Activated naive CD4-positive, alpha-beta T cell treated with anti-CD3 and anti-CD28 coated beads for 36 hours (primary cell): ENCODE measurements around the gene RNF167. TPM values are rescaled to one million over a fixed set of nuclear protein-coding genes. Genes with fewer than 3 reads are reported as not detected.
"Not testable (repeated sequence)": the region's sequence is repeated elsewhere in the genome, so short reads cannot be mapped to it uniquely, and the experiment has no call there.

ENCODE experiments used
- CTCF ChIA-PET: fragments of 350-600 bp; sonication (Branson Sonifier 250); formaldehyde crosslinking; loops from one replicate; lab custom pipeline; 2021; ENCODE audit warnings: antibody characterized with exemption; lab: Charles Lee
- DNase-seq: peaks from one replicate; pipeline ENCODE4 v3.0.0-alpha.2; 2020
- H3K27ac Mint-ChIP-seq: one replicate; pipeline ENCODE4 v1.8.0; 2021; ENCODE audit warnings: mild to moderate bottlenecking, mixed read lengths
- H3K27me3 Mint-ChIP-seq: one replicate; pipeline ENCODE4 v1.8.0; 2021; ENCODE audit warnings: low read depth, mixed read lengths
- H3K36me3 Mint-ChIP-seq: one replicate; pipeline ENCODE4 v1.8.0; 2021; ENCODE audit warnings: low read depth, mixed read lengths
- H3K4me1 Mint-ChIP-seq: one replicate; pipeline ENCODE4 v1.8.0; 2021; ENCODE audit warnings: low read depth, mixed read lengths
- H3K4me3 Mint-ChIP-seq: one replicate; pipeline ENCODE4 v1.8.0; 2021; ENCODE audit warnings: mild to moderate bottlenecking, moderate library complexity, mixed read lengths
- H3K9me3 Mint-ChIP-seq: one replicate; pipeline ENCODE4 v1.8.0; 2021; ENCODE audit warnings: mixed read lengths
- intact Hi-C: fragments of 100-400 bp; cut with micrococcal nuclease; formaldehyde crosslinking; loops from one replicate; pipeline ENCODE4 v1.15.1; 2023
- total RNA-seq, 2 experiments: library from RNA; stranded (reverse); gene quantifications; one replicate each; pipeline ENCODE4 v1.2.3, GENCODE V29; 2021

The RNF167 gene
- total RNA-seq, 2 experiments from 2014 or later = 133 to 140 TPM

DNA sequence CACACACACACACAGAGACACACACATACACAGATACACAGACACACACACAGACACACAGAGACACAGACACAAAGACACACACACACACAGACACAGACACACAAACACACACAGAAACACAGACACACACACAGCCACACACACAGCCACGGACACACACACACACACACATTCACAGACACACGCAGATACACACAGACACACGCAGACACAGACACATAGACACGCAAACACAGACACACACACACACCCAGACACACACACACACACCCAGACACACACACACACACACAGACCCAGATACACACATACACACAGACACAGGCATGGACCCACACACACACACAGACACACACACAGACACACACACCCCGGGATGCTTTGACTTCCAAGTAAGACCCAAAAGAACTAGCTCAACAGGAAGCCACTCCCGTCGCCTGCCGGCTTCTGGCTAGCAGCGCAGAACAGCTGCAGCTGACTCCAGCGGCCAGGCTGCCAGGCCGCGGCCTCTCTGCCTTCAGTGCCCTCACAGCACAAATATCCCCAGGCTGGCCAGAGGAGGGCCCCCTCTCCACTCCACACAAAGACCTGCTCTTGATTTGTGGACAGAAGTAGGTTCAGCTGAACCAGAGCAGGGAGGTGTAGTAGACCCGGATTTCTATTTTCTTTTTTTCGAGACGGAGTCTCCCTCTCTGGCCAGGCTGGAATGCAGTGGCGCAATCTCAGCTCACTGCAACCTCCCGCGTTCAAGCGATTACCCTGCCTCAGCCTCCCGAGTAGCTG is 31.2 kb upstream of the RNF167 start:
- CTCF ChIA-PET = interaction anchor here (0.7 to 1.8 kb wide), 16 partner anchors 9 to 200 kb away, joined by 3 to 15 read pairs (median 3); partner anchors contain the start of genes C17orf107, RNF167, SLC25A11 and SPAG7
- Mint-ChIP-seq H3K4me3 (no peak overlapping the region), H3K4me1 (no peaks in the 10 kb centered on the region), H3K36me3 (no peaks in the 10 kb centered on the region), H3K27me3 (no peaks in the 10 kb centered on the region), H3K9me3 (no peaks in the 10 kb centered on the region), H3K27ac (no peak overlapping the region)
- DNase-seq = peak; percentile 90
- intact Hi-C loops = loop anchor here (1.0 to 2.0 kb wide), 5 partner anchors 32 to 153 kb away; partner anchors contain the start of genes RNF167, SLC25A11 and SPAG7

DNA sequence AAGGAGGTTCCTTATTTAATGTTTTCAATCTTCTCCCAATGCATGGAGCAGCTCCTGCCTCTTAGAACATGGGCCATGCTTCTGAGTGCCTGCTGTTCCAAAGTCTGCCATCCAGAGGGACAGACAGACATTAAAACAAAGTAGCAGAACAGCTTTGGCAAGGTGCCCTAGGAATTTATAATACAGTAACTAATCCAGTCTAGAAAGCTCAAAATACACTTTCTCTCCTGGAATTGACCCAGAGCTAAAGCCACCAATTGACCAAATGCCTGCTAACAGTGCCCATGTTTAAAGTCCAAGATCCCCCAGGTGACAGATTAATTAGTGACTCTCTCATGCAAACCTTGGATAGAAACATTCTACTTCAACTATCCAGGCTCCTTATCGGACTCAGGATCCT is 26.1 kb upstream of the RNF167 start:
- CTCF ChIA-PET = no interaction called here
- Mint-ChIP-seq H3K27me3 (no peaks in the 10 kb centered on the region), H3K36me3 (no peaks in the 10 kb centered on the region), H3K4me3 (no peak overlapping the region), H3K4me1 (no peaks in the 10 kb centered on the region), H3K9me3 (no peaks in the 10 kb centered on the region), H3K27ac (no peak overlapping the region)
- intact Hi-C loops = no loop called here
- DNase-seq = no peak

DNA sequence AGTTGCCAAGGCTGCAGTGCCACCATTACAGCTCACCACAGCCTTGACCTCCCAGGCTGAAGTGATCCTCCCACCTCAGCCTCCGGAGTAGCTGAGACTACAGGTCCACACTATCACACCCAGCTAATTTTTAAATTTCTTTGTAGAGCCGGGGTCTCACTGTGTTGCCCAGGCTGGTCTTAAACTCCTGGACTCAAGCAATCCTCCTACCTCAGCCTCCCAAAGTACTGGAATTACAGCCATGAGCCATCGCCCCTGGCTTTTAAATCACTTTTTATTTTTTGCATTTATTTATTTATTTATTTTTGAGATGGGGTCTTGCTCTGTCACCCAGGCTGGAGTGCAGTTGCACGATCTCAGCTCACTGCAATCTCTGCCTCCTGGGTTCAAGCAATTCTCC is 25.5 kb upstream of the RNF167 start:
- H3K27me3 Mint-ChIP-seq, H3K4me1 Mint-ChIP-seq, H3K36me3 Mint-ChIP-seq, DNase-seq, H3K9me3 Mint-ChIP-seq, CTCF ChIA-PET, H3K4me3 Mint-ChIP-seq, H3K27ac Mint-ChIP-seq, intact Hi-C loops: not testable (repeated sequence)

DNA sequence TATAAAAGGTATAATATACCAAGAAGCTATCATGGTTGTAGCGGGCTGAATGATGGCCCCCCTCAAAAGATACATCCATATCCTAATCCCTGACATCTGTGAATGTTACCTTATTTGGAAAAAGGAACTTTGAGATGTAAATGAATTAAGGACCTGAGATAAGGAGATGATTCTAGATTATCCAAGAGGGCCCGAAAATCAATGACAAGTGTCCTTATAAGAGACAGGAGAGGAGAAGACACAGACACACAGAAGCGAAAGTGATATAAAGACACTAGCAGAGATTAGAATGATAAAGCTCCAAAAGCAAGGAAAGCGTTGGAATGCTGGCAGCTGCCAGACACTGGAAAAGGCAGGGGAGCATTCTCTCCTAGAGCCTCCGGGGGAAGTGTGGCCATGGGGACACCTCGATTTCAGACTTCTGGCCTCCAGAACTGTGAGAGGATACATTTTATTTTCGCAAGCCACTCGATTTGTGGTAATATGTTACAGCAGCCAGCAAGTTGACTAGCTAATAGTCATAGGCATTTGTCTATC is 20.5 kb upstream of the RNF167 start:
- H3K27ac Mint-ChIP-seq = no peak overlapping the region
- H3K9me3 Mint-ChIP-seq = no peaks in the 10 kb centered on the region
- no peaks in the 10 kb centered on the region for H3K27me3 Mint-ChIP-seq
- CTCF ChIA-PET = no interaction called here
- no peak overlapping the region for H3K4me3 Mint-ChIP-seq
- no peaks in the 10 kb centered on the region for H3K36me3 Mint-ChIP-seq
- no peak for DNase-seq
- no peaks in the 10 kb centered on the region for H3K4me1 Mint-ChIP-seq
- intact Hi-C loops = no loop called here

DNA sequence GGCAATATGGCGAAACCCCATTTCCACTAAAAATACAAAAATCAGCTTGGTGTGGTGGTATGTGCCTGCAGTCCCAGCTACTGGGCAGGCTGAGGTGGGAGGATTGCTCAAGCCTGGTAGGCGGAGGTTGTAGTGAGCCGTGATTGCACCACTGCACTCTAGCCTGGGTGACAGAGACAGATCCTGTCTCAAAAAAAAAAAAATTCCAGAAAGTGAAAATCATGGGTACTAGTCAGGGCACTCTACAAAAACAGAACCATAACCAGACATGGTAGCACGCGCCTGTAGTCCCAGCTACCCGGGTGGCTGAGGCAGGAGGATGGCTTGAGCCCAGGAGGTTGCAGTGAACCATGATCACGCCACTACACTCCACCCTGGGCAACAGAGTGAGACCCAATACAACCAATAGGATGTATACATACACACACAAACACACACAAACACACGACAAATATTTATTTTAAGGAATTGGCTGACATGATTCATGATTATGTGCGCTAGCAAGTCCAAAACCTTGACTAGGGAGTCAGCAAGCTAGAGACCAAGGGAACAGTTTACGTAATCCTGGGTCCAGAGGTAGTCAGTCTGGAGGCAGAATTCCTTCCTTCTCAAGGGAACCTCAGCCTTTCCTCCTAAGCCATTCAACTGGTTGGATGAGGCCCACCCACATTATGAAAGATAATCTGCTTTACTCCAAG is 19.6 kb upstream of the RNF167 start:
- H3K4me1 Mint-ChIP-seq = no peaks in the 10 kb centered on the region

GRCh38 chr17:4921320-4921719 is 18.7 kb upstream of the RNF167 start:
- Mint-ChIP-seq H3K36me3 (no peaks in the 10 kb centered on the region), H3K4me3 (no peak overlapping the region), H3K4me1 (no peaks in the 10 kb centered on the region), H3K27ac (no peak overlapping the region), H3K9me3 (no peaks in the 10 kb centered on the region), H3K27me3 (no peaks in the 10 kb centered on the region)
- CTCF ChIA-PET = no interaction called here
- intact Hi-C loops = no loop called here
- no peak for DNase-seq

More for the DNA sequence above, 19.6 kb upstream of the RNF167 start:
- no peaks in the 10 kb centered on the region for H3K9me3 Mint-ChIP-seq
- intact Hi-C loops = no loop called here
- H3K4me3 Mint-ChIP-seq = no peak overlapping the region
- H3K27ac Mint-ChIP-seq = no peak overlapping the region
- no peaks in the 10 kb centered on the region for H3K36me3 Mint-ChIP-seq
- DNase-seq = no peak
- no peaks in the 10 kb centered on the region for H3K27me3 Mint-ChIP-seq
- CTCF ChIA-PET = no interaction called here

DNA sequence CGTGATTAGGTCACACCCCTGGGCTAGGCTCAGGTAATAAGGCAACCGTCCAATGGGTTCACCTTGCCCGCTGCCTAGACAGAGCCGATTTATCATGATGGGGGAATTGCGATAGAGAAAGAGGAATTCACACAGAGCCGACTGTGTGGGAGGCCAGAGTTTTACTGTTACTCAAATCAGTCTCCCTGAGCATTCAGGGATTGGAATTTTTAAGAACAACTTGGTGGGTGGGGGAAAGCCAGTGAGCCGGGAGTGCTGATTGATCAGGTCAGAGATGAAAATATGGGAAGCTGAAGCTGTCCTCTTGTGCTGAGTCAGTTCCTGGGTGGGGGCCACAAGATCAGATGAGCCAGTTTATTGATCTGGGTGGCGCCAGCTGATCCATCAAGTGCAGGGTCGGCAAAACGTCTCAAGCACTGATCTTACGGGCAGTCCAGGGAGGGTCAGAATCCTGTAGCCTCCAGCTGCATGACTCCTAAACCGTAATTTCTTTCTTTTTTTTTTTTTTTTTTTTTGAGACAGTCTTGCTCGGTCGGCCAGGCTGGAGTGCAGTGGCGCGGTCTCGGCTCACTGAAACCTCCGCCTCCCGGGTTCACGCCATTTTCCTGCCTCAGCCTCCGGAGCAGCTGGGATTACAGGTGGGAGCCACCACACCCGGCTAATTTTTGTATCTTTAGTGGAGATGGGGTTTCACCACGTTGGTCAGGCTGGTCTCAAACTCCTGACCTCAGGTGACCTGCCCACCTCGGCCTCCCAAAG is 13.3 kb upstream of the RNF167 start:
- H3K4me3 Mint-ChIP-seq = not testable (repeated sequence)

GRCh38 chr17:4928881-4929280 is 11.2 kb upstream of the RNF167 start:
- Mint-ChIP-seq H3K36me3 (peaks cover 3% of the 10 kb centered on the region), H3K4me3 (no peak overlapping the region), H3K27ac (no peak overlapping the region), H3K27me3 (peaks cover 1% of the 10 kb centered on the region), H3K9me3 (no peaks in the 10 kb centered on the region), H3K4me1 (peaks cover 6% of the 10 kb centered on the region)
- intact Hi-C loops = no loop called here
- no peak for DNase-seq
- CTCF ChIA-PET = no interaction called here

More for the DNA sequence above, 13.3 kb upstream of the RNF167 start:
- H3K27me3 Mint-ChIP-seq, H3K27ac Mint-ChIP-seq, H3K9me3 Mint-ChIP-seq, intact Hi-C loops, H3K4me1 Mint-ChIP-seq, DNase-seq, H3K36me3 Mint-ChIP-seq: not testable (repeated sequence)
- CTCF ChIA-PET = interaction anchor here (0.7 kb wide), 1 partner anchor 86 kb away, joined by 5 read pairs; no protein-coding TSS in a partner anchor

- Mint-ChIP-seq H3K27ac (no peak within 1 kb of the TSS), H3K27me3 (peaks cover 2% of the 10 kb centered on the region), H3K9me3 (no peaks in the 10 kb centered on the region), H3K4me3 (no peak within 1 kb of the TSS), H3K4me1 (peaks cover 18% of the 10 kb centered on the region), H3K36me3 (peaks cover 9% of the 10 kb centered on the region)
- DNase-seq = no peak
- intact Hi-C loops = no loop called here
- CTCF ChIA-PET = no interaction called here
These were observed 8.1 kb upstream of the RNF167 start, which contains the start of gene GP1BA for GRCh38 chr17:4931963-4932362. Gene GP1BA (plus strand): TSS chr17:4932277. CDS start chr17:4932605, 328 bp downstream.

GRCh38 chr17:4932756-4933155 is 7.3 kb upstream of the RNF167 start:
- DNase-seq = no peak
- Mint-ChIP-seq H3K4me3 (no peak overlapping the region), H3K27ac (no peak overlapping the region), H3K4me1 (peaks cover 18% of the 10 kb centered on the region), H3K36me3 (peaks cover 13% of the 10 kb centered on the region), H3K27me3 (peaks cover 2% of the 10 kb centered on the region), H3K9me3 (no peaks in the 10 kb centered on the region)
- CTCF ChIA-PET = no interaction called here
- intact Hi-C loops = no loop called here

- H3K4me1 Mint-ChIP-seq = peaks cover 26% of the 10 kb centered on the region
- H3K9me3 Mint-ChIP-seq = no peaks in the 10 kb centered on the region
- intact Hi-C loops = no loop called here
- no peak overlapping the region for H3K4me3 Mint-ChIP-seq
- H3K27ac Mint-ChIP-seq = no peak overlapping the region
- CTCF ChIA-PET = interaction anchor here (1.0 kb wide), 1 partner anchor 53 kb away, joined by 4 read pairs; the partner anchor contains the start of gene CAMTA2
- peaks cover 19% of the 10 kb centered on the region for H3K36me3 Mint-ChIP-seq
- DNase-seq = no peak
- H3K27me3 Mint-ChIP-seq = peaks cover 2% of the 10 kb centered on the region
These were observed 6.4 kb upstream of the RNF167 start for GRCh38 chr17:4933646-4934045.
